Panc1 (cell line): Measurements from ENCODE around the gene UBAC1. TPM values are rescaled to one million over a fixed set of nuclear protein-coding genes. Genes with fewer than 3 reads are reported as not detected.
A peak's percentile ranks its signal among the peaks of the same experiment; 100 is the strongest.

Experiments
- ATAC-seq: fragments of 200-7000 bp; cut with Tn5 transposase; 2 replicates; pipeline ENCODE4 v1.9.1; 2020; ENCODE audit warnings: mild to moderate bottlenecking, moderate library complexity
- Bru-seq: library from RNA; stranded (reverse); fragments of 400-500 nt; gene quantifications from one replicate; lab custom pipeline; 2021; lab: Mats Ljungman, UMichigan
- BruChase-seq, 2 experiments: library from RNA; stranded (reverse); fragments of 400-500 nt; gene quantifications; one replicate each; lab custom pipeline; 2021; lab: Mats Ljungman, UMichigan
- BruUV-seq: library from RNA; stranded (reverse); fragments of 400-500 nt; replicated peaks from 2 replicates; lab custom pipeline; 2021; lab: Mats Ljungman, UMichigan
- CTCF ChIA-PET: fragments of 300-600 bp; sonication (Branson Sonifier 250); formaldehyde crosslinking; loops from one replicate; lab custom pipeline; 2022; ENCODE audit warnings: antibody characterized with exemption; lab: Charles Lee
- POLR2A ChIA-PET: fragments of 300-600 bp; sonication (Branson Sonifier 250); formaldehyde crosslinking; loops from one replicate; lab custom pipeline; 2022; ENCODE audit warnings: antibody characterized with exemption; lab: Charles Lee
- DNase-seq: peaks from one replicate; pipeline ENCODE4 v3.0.0-alpha.2; 2010; ENCODE audit warnings: low read depth, low spot score
- H3K27ac ChIP-seq: 2 replicates; pipeline ENCODE4 v1.5.1; 2011; ENCODE audit warnings: mild to moderate bottlenecking, low read length, inconsistent platforms
- H3K27me3 ChIP-seq: fragments of 200-500 bp; sonication (Bioruptor generic); 2 replicates; pipeline ENCODE4 v1.6.0; 2014; ENCODE audit warnings: low read length, inconsistent platforms; ENCODE audit not compliant: control insufficient read depth, insufficient read depth
- H3K36me3 ChIP-seq: fragments of 200-500 bp; sonication (Bioruptor generic); 2 replicates; pipeline ENCODE4 v1.5.1; 2014; ENCODE audit warnings: inconsistent platforms, mild to moderate bottlenecking, low read length, moderate library complexity; ENCODE audit not compliant: control insufficient read depth, insufficient read depth
- H3K4me1 ChIP-seq: 2 replicates; pipeline ENCODE4 v1.5.1; 2011; ENCODE audit warnings: inconsistent platforms, mild to moderate bottlenecking, low read length, moderate library complexity; ENCODE audit not compliant: control insufficient read depth, insufficient read depth
- H3K4me3 ChIP-seq, 2 experiments: 2 replicates each; pipeline ENCODE4 v1.5.1; 2011 to 2012; ENCODE audit warnings: low read depth in 2 of 2, low read length in 2 of 2, mild to moderate bottlenecking in 2 of 2, inconsistent platforms in 1 of 2, moderate library complexity in 1 of 2
- H3K9me3 ChIP-seq: fragments of 200-500 bp; sonication (Bioruptor generic); 2 replicates; pipeline ENCODE4 v1.5.1; 2014; ENCODE audit warnings: low read depth, mild to moderate bottlenecking, inconsistent platforms, low read length, moderate library complexity; ENCODE audit not compliant: control insufficient read depth, insufficient read depth
- CTCF ChIP-seq: fragments of 450-650 bp; IDR thresholded peaks from 2 replicates; pipeline ENCODE4 v1.5.1; 2017; ENCODE audit warnings: mild to moderate bottlenecking
- POLR2AphosphoS5 ChIP-seq: IDR thresholded peaks from 2 replicates; pipeline ENCODE4 v1.6.1; 2012; ENCODE audit warnings: mild to moderate bottlenecking, low read depth, low read length, moderate library complexity
- REST ChIP-seq, 2 experiments: IDR thresholded peaks; 2 replicates each; pipeline ENCODE4 v1.6.1; 2011 to 2012; ENCODE audit warnings: low read depth in 2 of 2, control low read depth in 1 of 2, low read length in 1 of 2, mild to moderate bottlenecking in 1 of 2, moderate library complexity in 1 of 2; ENCODE audit not compliant: insufficient read depth in 1 of 2
- SIN3A ChIP-seq: IDR thresholded peaks from 2 replicates; pipeline ENCODE4 v1.6.1; 2012; ENCODE audit warnings: low read depth, mild to moderate bottlenecking, low read length, moderate library complexity, borderline replicate concordance; ENCODE audit not compliant: insufficient read depth
- TCF7L2 ChIP-seq: IDR thresholded peaks from 2 replicates; pipeline ENCODE4 v1.6.1; 2011; ENCODE audit warnings: mild to moderate bottlenecking, low read depth, low read length, inconsistent platforms
- in situ Hi-C: cut with HindIII; loops from 2 replicates; pipeline ENCODE4 v1.10.0; 2016; ENCODE audit warnings: low sequenced_read_pairs, low pct_unique_long_range_greater_than_20kb
- intact Hi-C: fragments of 100-400 bp; cut with micrococcal nuclease; formaldehyde crosslinking; loops from one replicate; pipeline ENCODE4 v1.10.0; 2022; ENCODE audit not compliant: unreplicated experiment
- long read RNA-seq: library from polyadenylated mRNA; unstranded; transcript quantifications from one replicate; pipeline ENCODE4 v2.0.0, GENCODE V29; 2021; ENCODE audit not compliant: unreplicated experiment
- polyA plus RNA-seq: library from polyadenylated mRNA; unstranded; fragments of >200 nt; gene quantifications from one replicate; pipeline ENCODE4 v1.2.1, GENCODE V29; 2012; ENCODE audit warnings: missing spikeins; ENCODE audit not compliant: insufficient read length
- total RNA-seq: library from RNA; stranded (reverse); gene quantifications from one replicate; pipeline ENCODE4 v1.2.1, GENCODE V29; 2021; ENCODE audit not compliant: unreplicated experiment

Gene UBAC1
- total RNA-seq (38.0 TPM), Bru-seq, nascent RNA (percentile 52 among the genes with signal in this experiment), BruChase-seq, experiment 1, labeled RNA remaining after a 2-hour chase (percentile 58 among the genes with signal in this experiment), BruChase-seq, experiment 2, labeled RNA remaining after a 6-hour chase (percentile 61 among the genes with signal in this experiment)
- 36.0 TPM for polyA plus RNA-seq
- long read RNA-seq, transcript UBAC1-201 (10 exons, 1,867 nt) = major isoform, 74 of 116 reads
- long read RNA-seq, partial matches to known transcripts = 24 of 116 reads
- long read RNA-seq, other reads (novel, unspliced or antisense) = 18 of 116 reads

GRCh38 chr9:135961277-135961715 is at the start of gene UBAC1:
Gene UBAC1, minus strand, starts transcription at chr9:135961373. Its CDS starts 211 bp downstream, at chr9:135961162.
- CTCF ChIA-PET = no interaction called here
- Histone ChIP-seq H3K4me1 (no peaks in the 10 kb centered on the region), H3K27me3 (no peaks in the 10 kb centered on the region), H3K4me3 (peak within 1 kb of the TSS; percentile 70), H3K9me3 (no peaks in the 10 kb centered on the region), H3K36me3 (no peaks in the 10 kb centered on the region), H3K27ac (peak within 1 kb of the TSS; percentile 71)
- DNase-seq = peak; percentile 63
- POLR2A ChIA-PET = no interaction called here
- ATAC-seq = peak; percentile 95
- in situ Hi-C loops (no loop called here), intact Hi-C loops (no loop called here)
- TF ChIP-seq REST (IDR thresholded peaks at IDR 0.05; ENCODE audit: insufficient read depth in 1 of 2, low read depth in 2 of 2, low read length in 1 of 2) = no peak
- TF ChIP-seq POLR2AphosphoS5 = no peak
- no peak; the same call in 1 of the 2 replicates for TF ChIP-seq CTCF
- TF ChIP-seq TCF7L2 = no peak
- no peak for TF ChIP-seq SIN3A
- BruUV-seq = no TSS peak

GRCh38 chr9:136010615-136011361 is 49.6 kb upstream of the UBAC1 start:
- in situ Hi-C loops = no loop called here
- ChIA-PET POLR2A (no interaction called here), CTCF (no interaction called here)
- Histone ChIP-seq H3K27me3 (no peaks in the 10 kb centered on the region), H3K4me1 (peaks cover 6% of the 10 kb centered on the region), H3K27ac (no peak overlapping the region), H3K9me3 (no peaks in the 10 kb centered on the region), H3K36me3 (no peaks in the 10 kb centered on the region), H3K4me3 (no peak overlapping the region)
- no peak for ATAC-seq
- no peak for DNase-seq
- TF ChIP-seq SIN3A (no peak), REST (IDR thresholded peaks at IDR 0.05; ENCODE audit: insufficient read depth in 1 of 2, low read depth in 2 of 2, low read length in 1 of 2) (no peak), TCF7L2 (no peak), CTCF (no peak), POLR2AphosphoS5 (no peak)
- no TSS peak for BruUV-seq
- intact Hi-C loops = no loop called here
